GM21576 (cell line): ENCODE measurements around the gene SSR2.

Experiments
- ATAC-seq: cut with Tn5 transposase; IDR thresholded peaks from one replicate; pipeline ENCODE4 v1.9.1; 2021; ENCODE audit warnings: mild to moderate bottlenecking, moderate library complexity; ENCODE audit not compliant: unreplicated experiment

Gene SSR2

DNA sequence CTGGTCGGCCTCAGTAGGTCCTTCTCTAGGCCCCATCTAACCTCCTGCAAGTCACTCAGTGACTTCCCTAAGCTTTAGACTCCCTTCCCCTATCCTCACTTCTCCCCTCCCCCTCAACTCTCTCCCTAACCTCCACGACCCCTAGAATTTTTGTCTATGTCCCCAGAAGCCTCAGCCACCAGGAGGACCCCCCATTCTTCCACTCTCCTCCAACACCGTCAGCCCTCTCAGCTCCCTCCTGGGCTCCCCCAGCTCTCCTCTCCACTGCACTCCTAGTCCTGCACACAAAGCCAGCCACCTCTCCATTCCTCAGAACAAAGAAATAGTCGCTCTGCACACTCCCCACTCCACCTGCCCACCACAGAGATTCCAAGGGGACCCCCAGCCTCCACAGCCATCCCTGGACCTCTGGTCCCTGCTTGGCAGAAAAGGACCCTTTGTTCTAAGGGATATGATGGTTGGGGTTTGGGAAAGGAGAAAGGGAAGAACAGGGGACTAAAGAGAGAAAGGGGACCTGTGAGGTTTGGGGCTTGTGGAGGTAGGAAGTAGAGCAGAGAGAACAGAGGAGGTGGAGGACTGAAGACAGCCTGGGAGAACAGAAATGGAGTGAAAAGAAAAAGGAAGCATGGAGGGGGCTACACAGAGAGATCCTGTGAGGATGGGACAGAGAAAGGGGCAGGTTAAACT, 45.2 kb downstream of the SSR2 start:
- no peak for ATAC-seq

DNA sequence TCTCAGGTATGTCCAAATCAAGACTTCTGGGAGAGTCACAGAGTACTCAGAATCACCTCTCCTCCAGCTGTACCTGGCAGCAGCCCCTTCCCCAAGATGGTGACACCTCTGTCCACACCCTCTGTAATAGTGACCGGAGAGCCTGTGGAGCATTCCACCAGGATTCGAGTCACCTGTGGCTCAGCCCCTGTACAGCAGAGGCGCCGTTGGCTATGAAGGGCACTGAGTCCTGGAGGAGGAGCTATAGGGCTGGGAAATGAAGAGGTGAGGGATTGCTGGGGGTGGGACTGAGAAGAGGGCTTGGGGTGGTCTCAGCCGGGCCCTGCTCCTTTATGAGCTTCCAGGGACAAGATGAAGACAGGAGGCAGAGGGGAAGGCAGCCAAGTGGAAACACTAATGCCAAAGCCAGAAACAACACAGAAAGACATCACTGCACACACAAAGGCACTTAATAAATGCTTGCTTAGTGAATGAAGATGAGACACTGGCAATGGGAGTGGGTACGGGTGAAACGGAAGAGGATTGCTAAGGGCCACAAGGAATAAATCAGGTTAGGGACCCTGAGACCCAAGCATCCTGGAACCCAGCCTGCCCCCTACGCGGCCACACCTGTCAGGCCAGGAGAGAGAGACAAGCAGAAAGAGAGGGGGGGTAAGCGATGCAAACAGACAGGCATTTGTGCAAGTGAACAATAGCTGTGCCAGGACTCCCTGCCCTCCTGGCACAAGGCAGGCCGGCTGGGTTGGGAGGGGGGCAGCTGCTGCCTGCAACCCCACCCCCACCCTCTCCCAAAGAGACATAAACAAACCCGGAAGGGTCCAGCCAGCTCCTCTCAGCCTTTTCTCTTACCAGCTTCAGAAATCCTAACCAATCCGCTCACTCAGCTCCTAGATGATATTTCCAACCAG, 46.3 kb downstream of the SSR2 start:
- no peak for ATAC-seq

GRCh38 chr1:155973723-155974122, 47.0 kb downstream of the SSR2 start:
- no peak for ATAC-seq

DNA sequence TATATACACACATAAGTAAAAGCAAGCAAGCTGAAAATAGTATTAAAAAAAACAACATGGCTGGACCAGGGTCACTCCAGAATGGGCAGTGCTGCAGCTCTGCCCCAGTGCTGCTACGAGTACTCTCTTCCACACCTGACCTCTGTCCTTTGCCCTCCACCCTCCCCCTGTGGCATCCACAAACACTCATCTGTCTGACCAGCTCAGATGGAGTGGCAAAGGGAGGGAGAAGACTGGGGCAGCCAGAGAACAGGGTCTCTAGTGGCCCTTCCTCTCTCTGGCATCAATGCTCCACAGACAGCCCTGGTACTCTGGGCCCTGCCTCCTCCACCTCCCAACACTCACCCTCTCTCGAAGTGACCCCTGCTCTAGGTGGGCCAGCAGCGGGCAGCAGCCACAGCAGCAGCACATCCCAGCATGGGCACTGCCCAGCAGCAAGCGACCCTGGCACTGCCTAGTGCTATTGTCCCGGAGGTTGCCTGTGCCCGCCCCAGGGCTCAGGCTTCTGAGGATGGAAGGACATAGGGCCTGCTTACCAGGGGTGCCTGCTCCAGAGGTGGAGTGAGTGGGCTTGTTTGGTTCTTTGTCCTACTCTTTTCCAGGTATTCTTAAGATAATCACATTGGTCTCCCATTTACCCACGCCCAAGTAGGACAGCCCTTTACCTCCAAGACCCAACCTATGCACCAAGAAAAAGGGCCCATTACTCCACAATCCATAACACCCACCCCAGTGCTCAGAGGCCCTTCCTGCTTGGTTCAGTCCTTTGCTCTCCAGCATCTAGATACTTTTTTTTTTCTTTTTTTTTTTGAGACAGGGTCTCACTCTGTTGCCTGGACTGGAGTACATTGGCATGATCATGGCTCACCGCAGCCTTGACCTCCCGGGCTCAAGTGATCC, 48.6 kb downstream of the SSR2 start:
- ATAC-seq, result no peak

DNA sequence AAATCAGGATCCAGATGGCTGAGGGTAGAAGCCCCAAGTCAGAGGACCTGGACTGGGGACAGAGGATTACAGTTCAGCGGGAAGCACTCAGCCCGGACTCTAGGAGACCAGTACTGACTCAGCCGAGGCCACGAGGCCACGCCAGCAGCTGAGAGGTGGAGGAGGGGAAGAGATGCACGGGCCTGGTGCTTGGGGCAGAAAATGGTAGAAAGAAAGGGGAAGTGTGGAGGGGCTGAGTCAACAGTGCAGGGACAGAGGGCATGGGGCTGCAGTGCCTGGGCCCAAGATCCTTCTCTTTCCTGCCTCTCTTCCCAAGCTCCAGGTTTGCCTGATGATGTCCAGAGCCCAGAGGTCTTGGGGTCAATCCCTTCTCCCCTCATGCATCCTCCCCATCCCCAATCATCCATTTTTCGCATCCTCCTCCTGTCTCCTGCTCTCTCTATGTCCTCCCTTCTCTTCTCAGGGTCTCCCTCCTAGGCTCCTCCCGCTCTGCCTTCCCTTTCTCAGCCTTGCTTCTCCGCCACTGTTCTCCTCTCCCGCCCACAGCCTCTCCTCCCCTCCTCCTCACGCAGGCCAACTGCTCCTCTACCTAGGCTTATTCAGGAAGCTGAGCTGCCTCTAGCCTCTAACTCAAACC, 50.1 kb downstream of the SSR2 start:
- peak; percentile 70 for ATAC-seq

DNA sequence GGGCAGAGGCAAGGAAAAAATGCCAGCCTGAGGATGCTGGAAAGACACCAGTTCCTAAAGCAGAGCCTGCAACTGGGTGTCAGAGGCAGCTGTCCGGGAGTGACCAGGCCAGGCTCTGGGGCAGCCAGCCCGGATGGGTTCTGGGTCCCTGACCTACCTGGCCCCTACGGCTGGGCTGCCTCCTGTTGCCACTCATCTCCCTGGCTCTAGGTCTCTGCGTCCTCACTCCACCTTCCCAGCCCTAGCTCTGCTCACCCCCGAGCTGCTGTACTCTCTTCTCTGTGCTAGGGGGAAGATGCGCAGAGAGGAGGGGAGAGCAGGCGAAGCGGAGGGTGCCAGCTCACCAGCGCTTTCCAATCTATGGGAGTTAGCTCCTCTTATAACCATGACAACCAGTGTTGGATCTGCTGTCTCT, 51.4 kb downstream of the SSR2 start:
- ATAC-seq, result no peak

DNA sequence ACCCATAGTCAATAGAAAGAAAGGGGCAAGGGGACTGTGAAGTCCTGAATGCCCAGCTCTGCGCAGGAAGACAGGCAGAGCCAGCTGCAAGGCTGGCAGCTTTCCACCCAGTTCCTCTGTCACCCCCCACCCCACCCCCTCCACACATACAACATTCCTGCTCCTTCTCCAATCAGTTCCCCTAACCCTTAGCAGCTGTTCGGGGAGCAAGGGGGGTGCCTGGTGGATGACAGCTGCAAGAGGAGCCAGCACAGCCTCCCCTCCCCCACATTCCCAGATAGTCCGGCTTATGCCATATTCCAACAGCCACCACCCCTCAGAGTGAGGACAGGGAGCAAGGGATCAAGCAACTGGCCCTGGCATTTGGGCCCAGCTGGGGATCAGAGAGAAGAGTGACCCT, 52.1 kb downstream of the SSR2 start:
- ATAC-seq, result no peak

- ATAC-seq, result no peak
These were observed 52.7 kb downstream of the SSR2 start for GRCh38 chr1:155968051-155968400.

DNA sequence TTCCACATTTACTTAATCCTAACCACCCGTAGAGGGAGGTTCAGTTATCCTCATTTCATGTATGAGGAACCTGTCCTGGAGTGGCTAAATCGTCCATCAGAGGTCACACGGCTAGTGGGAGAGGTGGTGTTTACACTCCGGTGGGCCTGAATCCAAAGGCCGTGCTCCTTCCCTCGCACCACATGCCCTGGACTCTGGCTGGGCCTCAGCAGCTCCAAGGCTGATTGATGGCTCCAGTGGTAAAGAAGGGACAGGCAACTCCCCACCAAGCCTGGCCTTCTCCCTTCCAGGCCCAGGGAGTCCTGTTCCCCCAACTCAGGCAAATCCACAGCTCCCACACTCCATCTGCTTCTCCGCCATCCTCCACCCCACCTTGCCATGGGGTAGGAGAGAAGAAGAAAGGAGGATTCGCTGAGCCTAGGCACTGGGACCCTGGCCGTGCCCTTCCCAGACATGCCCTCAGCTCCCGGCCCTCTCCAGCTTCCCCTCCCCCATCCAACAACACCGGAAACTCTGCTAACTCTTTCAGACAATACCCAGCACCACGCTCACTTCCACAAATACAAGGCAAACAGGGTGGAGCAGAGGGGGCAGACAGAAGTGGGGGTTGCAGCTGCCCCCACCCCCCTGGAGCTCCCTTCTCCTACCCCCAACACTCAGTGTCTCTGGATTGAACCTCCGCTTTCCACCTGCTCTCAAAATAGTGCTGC, 53.3 kb downstream of the SSR2 start:
- no peak for ATAC-seq

DNA sequence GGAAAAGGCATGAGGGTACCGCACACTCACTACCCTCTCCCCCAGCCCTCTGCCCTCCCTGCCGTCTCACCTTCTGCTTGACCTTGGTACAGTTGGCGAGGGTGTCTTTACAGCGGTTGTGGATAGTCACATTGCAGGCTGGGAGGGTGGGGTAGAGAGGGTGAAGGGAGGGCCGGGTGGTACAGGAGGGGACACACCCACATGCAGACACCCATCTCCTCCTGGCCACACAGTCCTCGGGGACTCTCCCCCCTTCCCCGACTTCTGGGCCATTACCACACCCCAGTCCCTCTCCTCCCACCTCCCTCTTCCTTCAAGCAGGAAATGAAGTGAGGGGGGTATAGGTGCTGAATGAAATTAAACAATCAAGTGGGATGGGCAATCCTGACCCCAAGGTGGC, 54.0 kb downstream of the SSR2 start:
- no peak for ATAC-seq

- no peak for ATAC-seq
These were observed 54.6 kb downstream of the SSR2 start for GRCh38 chr1:155966135-155966534.

DNA sequence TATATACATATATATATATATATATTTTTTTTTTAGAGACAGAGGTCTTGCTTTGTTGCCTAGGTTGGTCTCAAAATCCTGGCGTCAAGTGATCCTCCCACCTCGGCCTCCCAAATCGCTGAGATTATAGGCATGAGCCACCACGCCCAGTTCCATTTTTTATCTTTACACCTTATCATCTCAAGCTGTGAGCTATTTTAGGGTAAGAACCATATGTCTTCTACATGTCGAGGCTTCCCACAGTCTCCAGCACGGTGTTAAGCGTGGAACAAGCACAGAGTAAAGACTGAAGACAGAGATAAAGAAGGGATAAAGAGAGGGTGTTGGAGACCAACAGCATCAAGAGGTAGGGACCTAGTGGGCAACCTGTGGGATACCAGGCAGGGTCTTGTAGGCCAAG, 56.6 kb downstream of the SSR2 start:
- ATAC-seq, result no peak

DNA sequence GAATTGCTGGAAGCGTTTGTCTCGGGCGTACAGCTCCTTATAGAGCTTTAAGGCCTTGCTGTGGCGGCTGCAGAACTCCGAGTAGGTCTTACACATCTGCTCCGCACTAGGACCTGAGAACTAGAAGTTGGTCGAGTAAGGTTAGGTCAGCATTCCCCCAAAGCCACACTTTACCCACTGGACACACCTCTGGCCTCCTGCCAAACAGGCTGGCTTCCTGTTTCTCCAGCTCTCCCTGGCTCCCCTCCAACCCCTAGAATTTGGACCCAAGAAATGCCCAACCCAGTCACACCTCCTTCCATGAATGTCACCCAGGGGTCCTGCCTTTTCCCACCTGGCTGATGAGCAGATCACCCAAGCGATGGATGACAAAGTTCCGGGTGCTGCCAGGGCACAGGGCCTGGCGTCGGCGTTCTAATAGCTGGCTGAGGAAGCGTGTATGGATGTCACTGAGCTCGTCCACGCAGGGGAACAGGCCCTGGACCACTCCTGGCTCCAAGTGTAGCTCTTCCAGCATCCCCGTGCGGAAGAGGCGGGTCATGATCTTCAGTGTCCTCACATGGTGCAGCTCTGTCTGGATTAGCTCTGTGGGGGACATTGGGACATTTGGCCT, 58.0 kb downstream of the SSR2 start:
- ATAC-seq, result no peak

DNA sequence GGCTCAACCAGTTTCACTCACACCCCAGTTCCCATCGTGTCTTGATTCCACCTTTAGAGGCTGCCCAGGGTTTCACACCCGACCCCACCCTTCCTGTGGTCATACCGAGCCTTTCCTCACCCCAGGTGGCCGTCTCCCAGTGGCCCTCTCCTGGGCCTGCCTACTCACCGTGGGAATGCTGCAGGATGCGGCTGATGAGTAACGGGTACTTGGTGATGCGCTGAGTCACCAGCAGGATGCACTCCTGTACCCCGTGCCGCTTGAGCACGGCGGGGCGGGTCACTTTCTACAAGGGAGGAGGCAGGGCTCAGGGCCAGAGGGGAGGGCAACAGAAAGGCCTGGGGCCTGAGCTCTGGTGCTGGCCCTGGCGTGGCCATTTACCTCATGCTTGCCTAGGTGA, 58.8 kb downstream of the SSR2 start:
- no peak for ATAC-seq

GRCh38 chr1:155960081-155960745, 60.5 kb downstream of the SSR2 start:
- ATAC-seq, result no peak
